Trophoblast cell (in vitro differentiated cells and primary cell): ENCODE measurements around the gene CD79B.

ENCODE experiments used
- DNase-seq, 2 donors: peaks; one replicate each; pipeline ENCODE4 v3.0.0-alpha.2; 2016
- H2AFZ ChIP-seq: 2 replicates; pipeline ENCODE4 v1.6.1; 2013; ENCODE audit warnings: low read length, moderate library complexity, mild to moderate bottlenecking; ENCODE audit not compliant: insufficient read depth, poor library complexity
- H2AK5ac ChIP-seq: 2 replicates; pipeline ENCODE4 v1.6.1; 2013; ENCODE audit warnings: mild to moderate bottlenecking, low read length
- H2BK120ac ChIP-seq: 2 replicates; pipeline ENCODE4 v1.6.1; 2013; ENCODE audit warnings: low read length, mild to moderate bottlenecking, moderate library complexity; ENCODE audit not compliant: insufficient read depth, poor library complexity
- H2BK12ac ChIP-seq: 2 replicates; pipeline ENCODE4 v1.6.1; 2013; ENCODE audit warnings: mild to moderate bottlenecking, low read length, moderate library complexity
- H2BK5ac ChIP-seq: 2 replicates; pipeline ENCODE4 v1.6.1; 2013; ENCODE audit warnings: low read length, low read depth, moderate library complexity, mild to moderate bottlenecking; ENCODE audit not compliant: poor library complexity
- H3K14ac ChIP-seq: 2 replicates; pipeline ENCODE4 v1.6.1; 2013; ENCODE audit warnings: mild to moderate bottlenecking, low read length
- H3K18ac ChIP-seq: 2 replicates; pipeline ENCODE4 v1.6.1; 2013; ENCODE audit warnings: mild to moderate bottlenecking, low read length
- H3K23ac ChIP-seq: 2 replicates; pipeline ENCODE4 v1.6.1; 2013; ENCODE audit warnings: low read length
- H3K27ac ChIP-seq: 2 replicates; pipeline ENCODE4 v1.5.1; 2013; ENCODE audit warnings: low read depth, mild to moderate bottlenecking, inconsistent platforms, low read length, moderate library complexity
- H3K27me3 ChIP-seq: 2 replicates; pipeline ENCODE4 v1.6.1; 2013; ENCODE audit warnings: inconsistent platforms, mild to moderate bottlenecking, low read length, moderate library complexity; ENCODE audit not compliant: insufficient read depth
- H3K36me3 ChIP-seq, 2 experiments: 1 replicate in 1 of 2; 2 replicates in 1 of 2; pipeline ENCODE4 v1.6.1; 2013; ENCODE audit warnings: low read length in 2 of 2, mild to moderate bottlenecking in 2 of 2, moderate library complexity in 1 of 2; ENCODE audit not compliant: insufficient read depth in 2 of 2, control insufficient read depth in 1 of 2
- H3K4ac ChIP-seq: 2 replicates; pipeline ENCODE4 v1.6.1; 2013; ENCODE audit warnings: low read depth, mild to moderate bottlenecking, low read length, moderate library complexity
- H3K4me1 ChIP-seq, 2 experiments: 1 replicate in 1 of 2; 2 replicates in 1 of 2; pipeline ENCODE4 v1.6.1; 2013; ENCODE audit warnings: low read length in 2 of 2, mild to moderate bottlenecking in 2 of 2, moderate library complexity in 1 of 2; ENCODE audit not compliant: insufficient read depth in 2 of 2, control insufficient read depth in 1 of 2
- H3K4me2 ChIP-seq: 2 replicates; pipeline ENCODE4 v1.6.1; 2013; ENCODE audit warnings: inconsistent platforms, mild to moderate bottlenecking, low read length, moderate library complexity
- H3K4me3 ChIP-seq: 2 replicates; pipeline ENCODE4 v1.5.1; 2013; ENCODE audit warnings: mild to moderate bottlenecking, low read depth, low read length, inconsistent platforms
- H3K79me1 ChIP-seq: one replicate; pipeline ENCODE4 v1.6.1; 2013; ENCODE audit warnings: low read length
- H3K79me2 ChIP-seq: 2 replicates; pipeline ENCODE4 v1.6.1; 2013; ENCODE audit warnings: low read length, mild to moderate bottlenecking; ENCODE audit not compliant: control insufficient read depth, insufficient read depth, poor library complexity
- H3K9ac ChIP-seq: 2 replicates; pipeline ENCODE4 v1.6.1; 2013; ENCODE audit warnings: mild to moderate bottlenecking, low read length
- H3K9me3 ChIP-seq: 2 replicates; pipeline ENCODE4 v1.6.1; 2013; ENCODE audit warnings: low read depth, mild to moderate bottlenecking, control low read depth, inconsistent platforms, low read length; ENCODE audit not compliant: insufficient read depth
- H4K12ac ChIP-seq: 2 replicates; pipeline ENCODE4 v1.6.1; 2013; ENCODE audit warnings: low read depth, mild to moderate bottlenecking, low read length, moderate library complexity
- H4K8ac ChIP-seq: 2 replicates; pipeline ENCODE4 v1.6.1; 2013; ENCODE audit warnings: low read depth, mild to moderate bottlenecking, low read length, moderate library complexity
- H4K91ac ChIP-seq: one replicate; pipeline ENCODE4 v1.6.1; 2013; ENCODE audit warnings: low read depth, mild to moderate bottlenecking, low read length, moderate library complexity
- WGBS: extraction: QIAGEN DNeasy Blood & Tissue Kit; methylation state at CpG from one replicate; pipeline ENCODE4 v1.1.7; 2013; ENCODE audit warnings: missing lambda C conversion rate; ENCODE audit not compliant: insufficient read length, insufficient coverage; ENCODE audit errors: extremely low coverage; 5-methylcytosine and 5-hydroxymethylcytosine counted together

The CD79B gene

DNA sequence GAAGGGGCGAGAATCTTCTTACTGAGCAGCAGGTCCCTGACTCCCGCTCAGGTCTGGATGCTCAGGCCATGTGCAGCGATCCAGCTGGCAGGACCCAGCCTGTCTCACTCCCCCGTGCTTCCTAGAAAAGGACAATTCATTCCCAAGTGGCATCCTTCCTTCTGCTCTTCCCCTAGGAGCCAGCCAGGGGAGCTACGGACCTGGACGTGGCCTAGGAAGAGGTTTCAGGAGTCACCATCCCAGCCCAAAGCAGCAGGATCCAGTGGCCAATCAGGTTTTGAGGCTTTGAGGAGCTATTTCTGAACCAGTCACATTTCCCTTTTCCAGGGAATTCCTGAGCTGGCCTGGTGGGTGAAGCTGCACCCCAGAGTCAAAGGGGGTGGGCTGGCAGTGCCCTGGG, 7.8 kb upstream of the CD79B start:
- Histone ChIP-seq H3K4me1 (no peaks in the 10 kb centered on the region), H2BK12ac (no peak overlapping the region), H3K23ac (no peak overlapping the region), H4K8ac (no peak overlapping the region), H3K9me3 (no peaks in the 10 kb centered on the region), H2BK5ac (no peak overlapping the region), H3K79me1 (no peaks in the 10 kb centered on the region), H4K91ac (no peak overlapping the region), H2BK120ac (no peak overlapping the region), H4K12ac (no peak overlapping the region), H3K4me3 (no peak overlapping the region), H3K27ac (no peak overlapping the region), H3K4ac (no peak overlapping the region), H3K18ac (no peak overlapping the region), H3K27me3 (no peaks in the 10 kb centered on the region), H2AK5ac (no peak overlapping the region), H3K36me3 (no peaks in the 10 kb centered on the region), H2AFZ (no peak overlapping the region), H3K79me2 (no peaks in the 10 kb centered on the region), H3K4me2 (no peak overlapping the region), H3K9ac (no peak overlapping the region), H3K14ac (no peak overlapping the region)
- no CpG with 5 or more reads among the region's 6 CpGs for WGBS
- DNase-seq = no peak

DNA sequence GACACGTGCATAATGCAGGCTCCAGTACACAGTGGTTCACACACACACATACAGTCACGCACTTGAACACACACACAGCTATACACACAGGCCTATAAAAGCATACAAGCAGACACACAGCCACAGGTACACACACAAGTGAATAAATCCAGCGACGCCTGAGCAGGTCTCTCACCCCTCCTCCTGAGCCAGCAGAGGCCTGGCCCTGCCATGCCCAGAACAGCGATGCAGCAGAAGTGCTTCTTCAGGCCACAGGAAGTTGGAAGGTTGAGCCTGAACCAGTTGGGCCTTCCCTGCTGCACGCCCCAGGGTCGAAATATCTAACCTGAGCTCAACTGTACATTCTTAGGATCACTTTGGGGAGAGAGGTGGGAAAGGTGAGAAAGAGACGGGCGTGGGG, 7.3 kb upstream of the CD79B start:
- H2BK120ac ChIP-seq = no peak overlapping the region
- H3K14ac ChIP-seq = no peak overlapping the region

DNA sequence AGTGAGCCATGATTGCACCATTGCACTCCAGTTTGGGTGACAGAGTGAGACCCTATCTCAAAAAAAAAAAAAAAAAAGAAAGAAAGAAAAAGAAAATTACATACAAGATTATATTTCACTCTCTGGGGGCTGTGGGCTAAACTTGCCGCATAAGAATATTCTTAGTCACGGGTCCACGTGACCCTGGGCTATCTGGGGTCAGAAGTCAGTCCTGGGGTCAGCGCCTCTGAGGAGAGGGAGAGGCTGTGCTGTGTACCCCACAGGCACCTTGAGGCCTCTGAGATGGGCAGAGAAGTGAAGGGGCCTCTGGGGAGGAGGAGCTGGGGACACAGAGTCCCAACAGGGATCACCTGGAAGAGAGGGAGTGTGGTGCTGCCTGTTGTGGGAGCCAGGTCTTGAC, 5.8 kb upstream of the CD79B start:
- Histone ChIP-seq H2BK12ac (no peak overlapping the region), H3K4me1 (no peaks in the 10 kb centered on the region), H3K79me1 (no peaks in the 10 kb centered on the region), H3K9me3 (no peaks in the 10 kb centered on the region), H4K12ac (no peak overlapping the region), H3K14ac (no peak overlapping the region), H3K23ac (no peak overlapping the region), H2AFZ (no peak overlapping the region), H3K9ac (no peak overlapping the region), H3K18ac (no peak overlapping the region), H3K4me2 (no peak overlapping the region), H3K27ac (no peak overlapping the region), H2BK120ac (no peak overlapping the region), H2AK5ac (no peak overlapping the region), H3K4me3 (no peak overlapping the region), H4K91ac (no peak overlapping the region), H3K36me3 (no peaks in the 10 kb centered on the region), H3K4ac (no peak overlapping the region), H4K8ac (no peak overlapping the region), H2BK5ac (no peak overlapping the region), H3K79me2 (no peaks in the 10 kb centered on the region), H3K27me3 (no peaks in the 10 kb centered on the region)
- no CpG with 5 or more reads among the region's 4 CpGs for WGBS
- DNase-seq = no peak

More for the DNA sequence above, 7.3 kb upstream of the CD79B start:
- Histone ChIP-seq H3K9ac (no peak overlapping the region), H4K91ac (no peak overlapping the region), H3K4me3 (no peak overlapping the region), H2AFZ (no peak overlapping the region), H4K12ac (no peak overlapping the region), H3K23ac (no peak overlapping the region), H3K4me2 (no peak overlapping the region), H3K79me2 (no peaks in the 10 kb centered on the region), H3K9me3 (no peaks in the 10 kb centered on the region), H3K18ac (no peak overlapping the region), H2BK5ac (no peak overlapping the region), H2BK12ac (no peak overlapping the region), H4K8ac (no peak overlapping the region), H2AK5ac (no peak overlapping the region), H3K79me1 (no peaks in the 10 kb centered on the region), H3K4me1 (no peaks in the 10 kb centered on the region), H3K27me3 (no peaks in the 10 kb centered on the region), H3K4ac (no peak overlapping the region), H3K36me3 (no peaks in the 10 kb centered on the region), H3K27ac (no peak overlapping the region)
- no peak for DNase-seq
- no CpG with 5 or more reads among the region's 9 CpGs for WGBS

DNA sequence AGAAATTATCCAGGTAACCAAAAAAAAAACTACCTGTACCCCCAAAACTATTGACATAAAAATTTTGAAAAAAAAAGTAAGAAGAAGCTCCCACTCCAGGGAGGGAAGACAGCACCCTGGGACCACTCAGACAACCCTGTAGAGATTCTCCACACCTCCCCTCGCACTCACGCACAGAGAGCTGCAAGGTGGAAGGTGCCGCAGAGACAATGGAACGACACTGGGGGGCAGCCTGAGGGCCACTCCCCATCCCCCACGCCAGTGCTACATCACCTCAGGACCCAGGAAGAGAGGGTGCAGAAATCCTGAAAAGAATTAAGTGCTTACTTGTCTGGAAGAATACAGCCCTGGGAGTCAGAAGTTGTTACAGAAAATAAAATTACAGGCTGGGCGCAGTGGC, 5.2 kb upstream of the CD79B start:
- no peaks in the 10 kb centered on the region for H3K27me3 ChIP-seq
- no CpG with 5 or more reads among the region's 6 CpGs for WGBS
- H2BK120ac ChIP-seq = no peak overlapping the region
- H3K4ac ChIP-seq = no peak overlapping the region
- no peak overlapping the region for H4K91ac ChIP-seq
- no peak overlapping the region for H4K8ac ChIP-seq
- no peaks in the 10 kb centered on the region for H3K79me1 ChIP-seq
- no peak overlapping the region for H3K4me3 ChIP-seq
- H3K14ac ChIP-seq = no peak overlapping the region
- no peak for DNase-seq
- H3K27ac ChIP-seq = no peak overlapping the region
- H2BK12ac ChIP-seq = no peak overlapping the region
- no peak overlapping the region for H2AK5ac ChIP-seq
- no peaks in the 10 kb centered on the region for H3K79me2 ChIP-seq
- no peak overlapping the region for H2AFZ ChIP-seq
- H3K23ac ChIP-seq = no peak overlapping the region
- no peaks in the 10 kb centered on the region for H3K36me3 ChIP-seq
- H3K18ac ChIP-seq = no peak overlapping the region
- H3K9ac ChIP-seq = no peak overlapping the region
- H3K4me1 ChIP-seq = no peaks in the 10 kb centered on the region
- H4K12ac ChIP-seq = no peak overlapping the region
- H3K4me2 ChIP-seq = no peak overlapping the region
- no peaks in the 10 kb centered on the region for H3K9me3 ChIP-seq
- no peak overlapping the region for H2BK5ac ChIP-seq
